ENCODE results near the gene AMT.

DNA sequence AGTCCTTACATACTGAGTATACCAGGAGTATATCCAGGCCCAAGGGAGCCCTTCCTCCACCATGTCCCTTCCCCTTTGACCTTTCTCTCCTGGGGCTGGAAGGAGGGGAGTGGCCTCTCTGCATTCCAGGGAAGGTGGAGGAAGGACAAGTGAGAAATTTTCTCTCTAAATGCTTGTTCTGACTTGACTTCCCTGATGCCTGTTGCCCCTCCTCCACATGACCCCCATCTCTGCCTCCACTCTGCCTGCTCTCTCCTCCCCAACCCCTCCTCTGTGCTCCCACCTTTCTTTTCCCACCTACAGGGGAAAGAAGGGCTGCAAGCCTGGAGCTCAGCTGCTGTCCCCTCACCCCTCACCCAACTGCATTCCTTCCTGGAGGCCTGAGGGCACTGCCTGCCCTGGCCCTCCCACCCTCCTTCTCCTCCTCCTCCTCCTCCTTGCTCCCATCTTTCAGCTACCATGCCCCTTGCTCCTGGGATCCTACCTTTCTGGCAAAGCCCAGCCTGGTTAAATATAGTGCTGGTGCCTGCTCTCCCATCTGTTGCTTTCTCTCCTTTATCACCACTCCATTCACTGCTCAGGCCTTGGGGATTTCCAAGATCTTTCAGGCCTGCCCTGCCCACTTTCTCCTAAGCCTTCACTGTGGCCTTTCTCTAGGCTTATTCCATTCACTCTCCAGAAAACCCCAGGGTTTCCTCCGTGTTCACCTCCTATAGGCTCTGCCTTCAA lies 39.3 kb upstream of the AMT start:
- no peak for TF ChIP-seq ARNTL (CRISPR knock-in tag; IDR thresholded peaks at IDR 0.05; ENCODE audit: borderline replicate concordance, low read depth)
- no peak for TF ChIP-seq ZFP30 (CRISPR knock-in tag; IDR thresholded peaks at IDR 0.05)
- no peak; the same call in 1 of the 2 replicates for TF ChIP-seq ZFP3 (CRISPR knock-in tag; IDR thresholded peaks at IDR 0.05)
- TF ChIP-seq, protein P1, sequence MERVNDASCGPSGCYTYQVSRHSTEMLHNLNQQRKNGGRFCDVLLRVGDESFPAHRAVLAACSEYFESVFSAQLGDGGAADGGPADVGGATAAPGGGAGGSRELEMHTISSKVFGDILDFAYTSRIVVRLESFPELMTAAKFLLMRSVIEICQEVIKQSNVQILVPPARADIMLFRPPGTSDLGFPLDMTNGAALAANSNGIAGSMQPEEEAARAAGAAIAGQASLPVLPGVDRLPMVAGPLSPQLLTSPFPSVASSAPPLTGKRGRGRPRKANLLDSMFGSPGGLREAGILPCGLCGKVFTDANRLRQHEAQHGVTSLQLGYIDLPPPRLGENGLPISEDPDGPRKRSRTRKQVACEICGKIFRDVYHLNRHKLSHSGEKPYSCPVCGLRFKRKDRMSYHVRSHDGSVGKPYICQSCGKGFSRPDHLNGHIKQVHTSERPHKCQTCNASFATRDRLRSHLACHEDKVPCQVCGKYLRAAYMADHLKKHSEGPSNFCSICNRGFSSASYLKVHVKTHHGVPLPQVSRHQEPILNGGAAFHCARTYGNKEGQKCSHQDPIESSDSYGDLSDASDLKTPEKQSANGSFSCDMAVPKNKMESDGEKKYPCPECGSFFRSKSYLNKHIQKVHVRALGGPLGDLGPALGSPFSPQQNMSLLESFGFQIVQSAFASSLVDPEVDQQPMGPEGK (CRISPR knock-in tag; IDR thresholded peaks at IDR 0.05; ENCODE audit: borderline replicate concordance) = no peak
- no peak for TF ChIP-seq RARB (CRISPR knock-in tag; IDR thresholded peaks at IDR 0.05)
- TF ChIP-seq ZC3H10 (CRISPR knock-in tag; IDR thresholded peaks at IDR 0.05) = no peak
- TF ChIP-seq CREB5 (CRISPR knock-in tag; IDR thresholded peaks at IDR 0.05; ENCODE audit: low read depth) = no peak
- TF ChIP-seq ZNF565 (CRISPR knock-in tag; conservative IDR thresholded peaks at IDR 0.05; ENCODE audit: low read depth) = no peak
- no peak for TF ChIP-seq BACH2 (CRISPR knock-in tag; IDR thresholded peaks at IDR 0.05; ENCODE audit: borderline replicate concordance)
- no peak for TF ChIP-seq POU6F1 (CRISPR knock-in tag; IDR thresholded peaks at IDR 0.05; ENCODE audit: borderline replicate concordance, low read depth)
- no peak for TF ChIP-seq ESRRG (CRISPR knock-in tag; IDR thresholded peaks at IDR 0.05)
- TF ChIP-seq ZNF70 (CRISPR knock-in tag; IDR thresholded peaks at IDR 0.05) = no peak
- no peak for TF ChIP-seq TCF4 (CRISPR knock-in tag; IDR thresholded peaks at IDR 0.05; ENCODE audit: borderline replicate concordance)

Data from SK-N-SH treated with all-trans-retinoic acid at 6 μM for 48 hours (cell line).